Left renal cortex interstitium (tissue), 4 donors: Measurements from ENCODE around the gene COQ3. TPM values are rescaled to one million over a fixed set of nuclear protein-coding genes. Genes with fewer than 3 reads are reported as not detected.
"Not testable (repeated sequence)": the region's sequence is repeated elsewhere in the genome, so short reads cannot be mapped to it uniquely, and the experiment has no call there.

ENCODE experiments used
- DNase-seq, 4 donors: peaks; one replicate each; pipeline ENCODE4 v3.0.0-alpha.2; 2013; ENCODE audit warnings: low read depth in 4 of 4, low spot score in 2 of 4, missing footprints in 1 of 4
- polyA plus RNA-seq, 4 donors: library from polyadenylated mRNA; unstranded; fragments of 120-200 nt; gene quantifications; one replicate each; pipeline ENCODE4 v1.2.1, GENCODE V29; 2013; ENCODE audit not compliant: insufficient read length in 4 of 4

The COQ3 gene
- polyA plus RNA-seq, 4 donors, result 10.3 to 13.7 (median 13.0) TPM

DNA sequence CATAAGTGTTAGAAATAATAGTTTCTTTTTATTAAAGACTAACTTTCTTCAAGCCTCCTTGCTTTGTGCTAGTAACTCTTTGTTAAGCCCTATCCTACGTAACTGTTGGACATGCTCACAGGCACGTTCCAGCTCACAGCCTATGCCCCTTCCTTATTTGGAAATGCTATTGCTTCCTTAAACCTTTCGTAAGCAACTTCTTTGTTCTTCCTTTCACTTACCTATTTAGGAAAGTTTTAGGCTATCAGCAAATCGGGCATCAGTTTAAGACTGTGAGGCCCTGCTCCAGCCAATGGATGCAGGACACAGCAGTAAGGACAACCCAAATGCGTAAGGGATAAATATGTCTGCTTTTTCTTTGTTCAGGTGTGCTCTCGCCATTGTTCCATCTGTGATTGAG is 58.7 kb downstream of the COQ3 start:
- DNase-seq, result not testable (repeated sequence)

- no peak for DNase-seq
Measured at GRCh38 chr6:99334526-99335127, 59.4 kb downstream of the COQ3 start.

DNA sequence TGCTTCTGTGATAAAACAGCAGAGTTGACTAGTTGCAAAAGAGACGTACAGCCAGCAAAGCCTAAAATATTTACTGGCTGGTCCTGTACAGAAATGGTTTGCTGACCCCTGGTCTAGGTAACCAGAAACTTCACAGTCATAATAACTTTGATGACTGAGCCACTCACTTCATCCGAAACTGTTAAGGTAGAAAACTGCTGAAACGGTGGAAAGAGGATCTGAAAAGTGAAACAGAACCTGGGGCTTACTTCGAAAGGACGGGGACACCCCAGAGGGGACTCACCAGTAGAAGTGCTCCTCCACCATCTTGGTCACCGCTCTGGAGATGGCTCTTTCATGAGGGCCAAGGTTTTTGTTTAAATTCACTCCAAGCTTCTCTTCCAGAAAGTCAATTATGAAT is 60.9 kb downstream of the COQ3 start:
- DNase-seq, result no peak

DNA sequence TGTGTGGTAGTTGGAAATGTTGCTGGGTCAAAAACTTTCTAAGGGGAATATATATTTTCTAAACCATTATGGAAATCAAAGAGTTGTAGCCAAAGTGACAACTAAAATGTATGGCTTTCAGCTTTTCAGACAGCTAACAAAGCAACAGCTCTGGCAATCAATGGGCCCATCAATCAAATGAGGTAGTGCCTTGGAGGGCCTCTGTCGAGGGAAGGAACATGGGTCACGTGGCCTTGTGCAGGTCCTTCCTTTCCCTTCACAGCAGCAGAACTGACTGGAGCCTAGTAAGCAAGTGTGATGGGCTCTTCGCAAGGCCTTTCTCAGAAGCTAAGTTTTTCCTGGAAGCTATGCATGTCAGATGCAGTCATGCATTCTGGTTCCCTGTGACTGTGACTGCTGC is 62.5 kb downstream of the COQ3 start:
- DNase-seq, result no peak

GRCh38 chr6:99330159-99330558 is 63.8 kb downstream of the COQ3 start:
- no peak for DNase-seq

- DNase-seq, result no peak
Measured at GRCh38 chr6:99324996-99325395, 69.0 kb downstream of the COQ3 start.

Other genes starting within 250 kb of the COQ3 start
- 1 to 10 TPM; 4.7 to 5.9 (median 5.4) TPM for gene FAXC, start 44.5 kb downstream of the COQ3 start, polyA plus RNA-seq
- 100 to 1,000 TPM; 214 to 429 (median 345) TPM for gene PNISR, start 31.1 kb upstream of the COQ3 start, polyA plus RNA-seq
- gene USP45, start 121.2 kb upstream of the COQ3 start, polyA plus RNA-seq, result 10 to 100 TPM in 2 of 4 donors, 1 to 10 TPM in 2; 7.8 to 15.1 (median 11.1) TPM
- gene CCNC, start 174.5 kb upstream of the COQ3 start, polyA plus RNA-seq, result 100 to 1,000 TPM in 1 of 4 donors, 10 to 100 TPM in 3; 70.8 to 107 (median 82.0) TPM
- not detected for gene PRDM13, start 212.6 kb upstream of the COQ3 start, polyA plus RNA-seq